IPS-11a (cell line): Measurements from ENCODE around the gene HSD3B1.
"Not testable (repeated sequence)": the region's sequence is repeated elsewhere in the genome, so short reads cannot be mapped to it uniquely, and the experiment has no call there.

Experiments used
- H3K4me3 ChIP-seq: one replicate; pipeline ENCODE4 v1.5.1; 2013; ENCODE audit warnings: low read depth, low read length, control low read depth

HSD3B1 gene

GRCh38 chr1:119551218-119551617 lies 44.2 kb downstream of the HSD3B1 start:
- no peak overlapping the region for H3K4me3 ChIP-seq

- not testable (repeated sequence) for H3K4me3 ChIP-seq
These were observed 45.6 kb downstream of the HSD3B1 start for GRCh38 chr1:119552656-119553055.

- H3K4me3 ChIP-seq = not testable (repeated sequence)
These were observed 46.5 kb downstream of the HSD3B1 start for GRCh38 chr1:119553302-119554071.

GRCh38 chr1:119554183-119554582 lies 47.2 kb downstream of the HSD3B1 start:
- H3K4me3 ChIP-seq = no peak overlapping the region

- H3K4me3 ChIP-seq = no peak overlapping the region
These were observed 49.4 kb downstream of the HSD3B1 start for GRCh38 chr1:119556423-119556822.

GRCh38 chr1:119560402-119560801 lies 53.4 kb downstream of the HSD3B1 start:
- H3K4me3 ChIP-seq = not testable (repeated sequence)

- no peak overlapping the region for H3K4me3 ChIP-seq
These were observed 57.5 kb downstream of the HSD3B1 start for GRCh38 chr1:119564548-119564947.
